Activated gamma-delta T cell treated with anti-CD3 and anti-CD28 coated beads, Interleukin-2, amount 50 U/mL, for 16 hours (primary cell): ENCODE results near the gene EHD2.
A peak's percentile ranks its signal among the peaks of the same experiment; 100 is the strongest.

ENCODE experiments used
- DNase-seq: peaks from one replicate; pipeline ENCODE4 v3.0.0-alpha.2; 2020; ENCODE audit warnings: low read depth

The EHD2 gene

GRCh38 chr19:47691090-47691489 lies 22.1 kb upstream of the EHD2 start:
- DNase-seq: no peak

- DNase-seq: no peak
Observed at GRCh38 chr19:47691782-47692181, 21.4 kb upstream of the EHD2 start.

- DNase-seq: no peak
Observed at GRCh38 chr19:47693489-47693888, 19.7 kb upstream of the EHD2 start.

GRCh38 chr19:47693903-47694302 lies 19.3 kb upstream of the EHD2 start:
- no peak for DNase-seq

- no peak for DNase-seq
Observed at GRCh38 chr19:47694466-47695273, 18.6 kb upstream of the EHD2 start.

GRCh38 chr19:47695533-47696262 lies 17.5 kb upstream of the EHD2 start:
- DNase-seq: no peak

GRCh38 chr19:47696635-47697034 lies 16.6 kb upstream of the EHD2 start:
- no peak for DNase-seq

GRCh38 chr19:47697863-47698609 lies 15.2 kb upstream of the EHD2 start:
- no peak for DNase-seq

GRCh38 chr19:47698631-47699359 lies 14.4 kb upstream of the EHD2 start:
- no peak for DNase-seq

- peak; percentile 12 for DNase-seq
Observed at GRCh38 chr19:47699360-47699917, 13.8 kb upstream of the EHD2 start.

- DNase-seq: no peak
Observed at GRCh38 chr19:47700934-47701716, 12.1 kb upstream of the EHD2 start.

- no peak for DNase-seq
Observed at GRCh38 chr19:47701717-47702552, 11.3 kb upstream of the EHD2 start.

- no peak for DNase-seq
Observed at GRCh38 chr19:47702671-47703070, 10.6 kb upstream of the EHD2 start.

GRCh38 chr19:47703301-47703700 lies 9.9 kb upstream of the EHD2 start:
- no peak for DNase-seq

- DNase-seq: no peak
Observed at GRCh38 chr19:47704024-47704423, 9.2 kb upstream of the EHD2 start.

GRCh38 chr19:47704656-47705055 lies 8.6 kb upstream of the EHD2 start:
- DNase-seq: no peak

GRCh38 chr19:47707135-47707925 lies 5.9 kb upstream of the EHD2 start:
- peak; percentile 64 for DNase-seq

- DNase-seq: no peak
Observed at GRCh38 chr19:47711652-47712242, 1.5 kb upstream of the EHD2 start.

- DNase-seq: no peak
Observed at GRCh38 chr19:47714339-47714738, 1.1 kb downstream of the EHD2 start.
